Muscle layer of duodenum (tissue), 2 donors: ENCODE results near the gene CLSTN1.

Experiments used
- H3K27ac ChIP-seq: one replicate; pipeline ENCODE4 v1.7.0; 2013; ENCODE audit warnings: mild to moderate bottlenecking, low read length
- H3K27me3 ChIP-seq: one replicate; pipeline ENCODE4 v1.7.0; 2013; ENCODE audit warnings: low read depth, mild to moderate bottlenecking, control low read depth, low read length
- H3K36me3 ChIP-seq, 2 donors: one replicate each; pipeline ENCODE4 v1.7.0; 2013; ENCODE audit warnings: low read length in 2 of 2, control low read depth in 1 of 2, mild to moderate bottlenecking in 1 of 2; ENCODE audit not compliant: insufficient read depth in 2 of 2, control insufficient read depth in 1 of 2
- H3K4me1 ChIP-seq, 2 donors: one replicate each; pipeline ENCODE4 v1.7.0; 2013; ENCODE audit warnings: low read length in 2 of 2, mild to moderate bottlenecking in 2 of 2, control low read depth in 1 of 2, moderate library complexity in 1 of 2; ENCODE audit not compliant: insufficient read depth in 2 of 2, control insufficient read depth in 1 of 2
- H3K4me3 ChIP-seq, 2 donors: one replicate each; pipeline ENCODE4 v1.7.0; 2013; ENCODE audit warnings: low read length in 2 of 2, low read depth in 1 of 2, mild to moderate bottlenecking in 1 of 2
- H3K9me3 ChIP-seq, 2 donors: one replicate each; pipeline ENCODE4 v1.7.0; 2013; ENCODE audit warnings: low read length in 2 of 2, control low read depth in 1 of 2, mild to moderate bottlenecking in 1 of 2; ENCODE audit not compliant: control insufficient read depth in 1 of 2
- donor health status: healthy.

Gene CLSTN1

GRCh38 chr1:9736241-9736640, 87.5 kb downstream of the CLSTN1 start:
- H3K27ac ChIP-seq, result no peak overlapping the region

GRCh38 chr1:9735800-9736199, 88.0 kb downstream of the CLSTN1 start:
- Histone ChIP-seq H3K4me3 (no peak overlapping the region), H3K9me3 (no peaks in the 10 kb centered on the region), H3K27ac (no peak overlapping the region), H3K36me3 (peaks cover 66 to 83% of the 10 kb centered on the region in 2 donors), H3K4me1 (peaks cover 0 to 8% of the 10 kb centered on the region in 2 donors), H3K27me3 (no peaks in the 10 kb centered on the region)

More at GRCh38 chr1:9736241-9736640, 87.5 kb downstream of the CLSTN1 start:
- no peaks in the 10 kb centered on the region for H3K9me3 ChIP-seq
- peaks cover 0 to 8% of the 10 kb centered on the region in 2 donors for H3K4me1 ChIP-seq
- peaks cover 66 to 83% of the 10 kb centered on the region in 2 donors for H3K36me3 ChIP-seq
- no peak overlapping the region for H3K4me3 ChIP-seq
- no peaks in the 10 kb centered on the region for H3K27me3 ChIP-seq

- no peaks in the 10 kb centered on the region for H3K9me3 ChIP-seq
- no peak overlapping the region for H3K4me3 ChIP-seq
- H3K27ac ChIP-seq, result no peak overlapping the region
- no peaks in the 10 kb centered on the region for H3K27me3 ChIP-seq
- H3K36me3 ChIP-seq, result peaks cover 59 to 86% of the 10 kb centered on the region in 2 donors
- peaks cover 0 to 8% of the 10 kb centered on the region in 2 donors for H3K4me1 ChIP-seq
These were observed 90.5 kb downstream of the CLSTN1 start for GRCh38 chr1:9733160-9733789.

- Histone ChIP-seq H3K4me1 (no peaks in the 10 kb centered on the region), H3K27ac (no peak overlapping the region), H3K36me3 (peaks cover 62 to 95% of the 10 kb centered on the region in 2 donors)
These were observed 91.4 kb downstream of the CLSTN1 start for GRCh38 chr1:9732123-9732971.

GRCh38 chr1:9731561-9731960, 92.2 kb downstream of the CLSTN1 start:
- Histone ChIP-seq H3K9me3 (no peaks in the 10 kb centered on the region), H3K36me3 (peaks cover 62 to 91% of the 10 kb centered on the region in 2 donors), H3K27ac (no peak overlapping the region), H3K4me3 (no peak overlapping the region), H3K4me1 (no peaks in the 10 kb centered on the region), H3K27me3 (no peaks in the 10 kb centered on the region)

More at GRCh38 chr1:9732123-9732971, 91.4 kb downstream of the CLSTN1 start:
- H3K4me3 ChIP-seq, result no peak overlapping the region
- H3K9me3 ChIP-seq, result no peaks in the 10 kb centered on the region
- no peaks in the 10 kb centered on the region for H3K27me3 ChIP-seq

GRCh38 chr1:9731051-9731537, 92.7 kb downstream of the CLSTN1 start:
- no peaks in the 10 kb centered on the region for H3K27me3 ChIP-seq
- peaks cover 57 to 86% of the 10 kb centered on the region in 2 donors for H3K36me3 ChIP-seq
- H3K27ac ChIP-seq, result no peak overlapping the region
- no peaks in the 10 kb centered on the region for H3K9me3 ChIP-seq
- no peak overlapping the region for H3K4me3 ChIP-seq
- no peaks in the 10 kb centered on the region for H3K4me1 ChIP-seq

GRCh38 chr1:9730096-9730901, 93.5 kb downstream of the CLSTN1 start:
- H3K4me1 ChIP-seq, result no peaks in the 10 kb centered on the region
- H3K27ac ChIP-seq, result no peak overlapping the region
- no peak overlapping the region for H3K4me3 ChIP-seq
- no peaks in the 10 kb centered on the region for H3K9me3 ChIP-seq
- peaks cover 50 to 78% of the 10 kb centered on the region in 2 donors for H3K36me3 ChIP-seq
- no peaks in the 10 kb centered on the region for H3K27me3 ChIP-seq

- Histone ChIP-seq H3K36me3 (peaks cover 42 to 72% of the 10 kb centered on the region in 2 donors), H3K4me1 (no peaks in the 10 kb centered on the region), H3K27me3 (no peaks in the 10 kb centered on the region), H3K4me3 (no peak overlapping the region), H3K9me3 (no peaks in the 10 kb centered on the region), H3K27ac (no peak overlapping the region)
These were observed 94.2 kb downstream of the CLSTN1 start for GRCh38 chr1:9729523-9729922.

GRCh38 chr1:9728451-9729295, 95.1 kb downstream of the CLSTN1 start:
- no peak overlapping the region for H3K4me3 ChIP-seq
- peaks cover 0 to under 1% of the 10 kb centered on the region in 2 donors for H3K9me3 ChIP-seq
- no peak overlapping the region for H3K27ac ChIP-seq
- no peaks in the 10 kb centered on the region for H3K4me1 ChIP-seq
- peaks cover 38 to 72% of the 10 kb centered on the region in 2 donors for H3K36me3 ChIP-seq
- no peaks in the 10 kb centered on the region for H3K27me3 ChIP-seq

GRCh38 chr1:9726905-9727595, 96.7 kb downstream of the CLSTN1 start:
- Histone ChIP-seq H3K4me3 (no peak overlapping the region), H3K36me3 (peaks cover 22 to 72% of the 10 kb centered on the region in 2 donors), H3K9me3 (peaks cover 0 to 8% of the 10 kb centered on the region in 2 donors), H3K27ac (no peak overlapping the region), H3K4me1 (no peaks in the 10 kb centered on the region), H3K27me3 (no peaks in the 10 kb centered on the region)
